HG02981 (cell line): ENCODE data around the gene MDM2.
"Not testable (repeated sequence)": the region's sequence is repeated elsewhere in the genome, so short reads cannot be mapped to it uniquely, and the experiment has no call there.

Source experiments
- ATAC-seq: cut with Tn5 transposase; IDR thresholded peaks from one replicate; pipeline ENCODE4 v1.9.1; 2021; ENCODE audit warnings: mild to moderate bottlenecking, moderate library complexity; ENCODE audit not compliant: unreplicated experiment

Gene MDM2

DNA sequence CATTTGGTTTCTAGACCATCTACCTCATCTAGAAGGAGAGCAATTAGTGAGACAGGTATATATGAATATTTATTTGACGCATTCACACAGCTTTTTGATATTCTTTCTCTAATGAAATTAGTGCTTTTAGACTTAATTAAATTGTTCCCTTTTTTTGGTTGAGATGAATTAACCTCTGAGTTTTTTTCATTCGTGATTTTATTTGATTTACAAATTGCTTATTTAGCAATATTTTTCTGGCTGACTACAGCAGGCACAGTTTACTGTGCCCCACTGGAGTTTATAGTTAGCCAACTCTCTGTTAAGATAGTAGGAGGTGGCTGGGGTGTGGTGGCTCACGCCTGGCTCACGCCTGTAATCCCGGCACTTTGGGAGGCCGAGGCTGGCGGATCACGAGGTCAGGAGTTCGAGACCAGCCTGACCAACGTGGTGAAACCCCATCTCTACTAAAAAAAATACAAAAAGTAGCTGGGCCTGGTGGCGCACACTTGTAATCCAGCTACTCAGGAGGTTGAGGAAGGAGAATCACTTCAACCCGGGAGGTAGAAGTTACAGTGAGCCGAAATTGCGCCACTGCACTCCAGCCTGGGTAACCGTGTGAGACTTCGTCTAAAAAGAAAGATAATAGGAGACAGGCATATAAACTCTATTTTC, 16.7 kb downstream of the MDM2 start:
- ATAC-seq = no peak

DNA sequence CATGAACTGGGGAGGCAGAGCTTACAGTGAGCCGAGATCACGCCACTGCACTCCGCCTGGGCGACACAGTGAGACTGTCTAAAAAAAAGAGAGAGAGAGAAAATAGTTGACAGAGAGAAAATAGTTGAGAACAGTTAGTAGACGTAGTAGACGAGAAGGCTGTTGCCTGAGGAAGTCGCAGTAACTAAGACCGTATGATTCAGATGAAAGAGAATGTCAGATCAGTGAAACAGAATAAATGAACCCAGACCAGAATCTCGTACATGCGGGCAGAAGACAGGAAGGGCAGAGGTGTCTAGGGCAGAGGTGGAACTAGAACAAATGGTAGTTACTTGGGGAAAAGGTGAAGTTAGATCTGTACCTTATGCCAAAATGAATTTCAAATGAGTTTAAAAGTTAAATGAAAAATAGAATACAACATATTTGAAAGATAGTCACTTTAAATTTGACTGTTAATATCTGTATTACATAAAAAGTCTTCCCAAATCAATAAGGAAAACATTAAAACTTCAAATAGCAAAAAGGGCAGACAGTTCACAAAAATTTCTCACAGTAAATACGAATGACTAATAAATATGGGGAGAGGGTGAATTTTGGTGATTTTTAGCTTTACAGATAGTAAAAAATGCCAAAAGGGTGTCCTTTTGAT, 17.7 kb downstream of the MDM2 start:
- ATAC-seq = no peak

DNA sequence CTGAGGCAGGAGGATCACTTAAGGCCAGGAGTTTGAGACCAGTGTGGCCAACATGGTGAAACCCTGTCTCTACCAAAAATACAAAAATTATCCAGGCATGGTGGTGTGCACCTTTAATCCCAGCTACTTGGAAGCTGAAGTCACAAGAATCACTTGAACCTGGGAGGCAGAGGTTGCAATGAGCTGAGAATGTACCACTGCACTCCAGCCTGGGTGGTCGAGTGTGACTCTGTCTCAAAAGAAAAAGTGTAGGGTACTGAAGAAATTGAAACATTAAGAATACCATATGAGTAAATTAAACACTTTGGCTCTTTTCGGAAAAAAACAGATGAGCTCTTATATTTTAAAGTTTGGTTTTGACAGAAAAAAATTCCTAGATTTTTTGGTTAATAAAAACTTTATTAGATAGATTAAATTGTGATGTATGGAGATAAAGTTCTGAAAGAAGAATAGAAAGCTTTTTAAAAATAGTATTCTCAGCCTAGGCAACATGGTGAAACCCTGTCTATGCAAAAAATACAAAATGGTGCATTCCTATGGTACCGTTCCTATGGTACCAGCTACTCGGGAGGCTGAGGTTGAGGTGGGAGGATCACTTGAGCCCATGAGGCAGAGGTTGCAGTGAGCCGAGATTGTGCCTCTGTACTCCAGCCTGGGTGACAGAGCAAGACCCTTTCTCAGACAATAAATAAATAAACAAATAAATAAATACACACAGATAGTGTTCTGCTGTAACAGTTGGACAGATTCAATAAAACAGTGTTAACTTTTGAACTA, 20.1 kb downstream of the MDM2 start:
- no peak for ATAC-seq

DNA sequence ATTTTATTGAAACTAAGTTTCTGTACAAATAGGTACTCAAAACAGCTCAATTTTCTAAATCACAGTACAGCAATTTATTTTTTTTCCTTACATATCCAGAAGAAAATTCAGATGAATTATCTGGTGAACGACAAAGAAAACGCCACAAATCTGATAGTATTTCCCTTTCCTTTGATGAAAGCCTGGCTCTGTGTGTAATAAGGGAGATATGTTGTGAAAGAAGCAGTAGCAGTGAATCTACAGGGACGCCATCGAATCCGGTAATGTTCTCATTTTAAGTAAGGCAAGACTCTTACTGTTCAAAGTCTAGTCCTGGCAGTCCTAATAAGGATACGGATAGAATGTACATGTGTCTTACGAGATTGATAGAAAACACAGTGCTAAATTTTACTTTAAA, 20.7 kb downstream of the MDM2 start:
- ATAC-seq = no peak

DNA sequence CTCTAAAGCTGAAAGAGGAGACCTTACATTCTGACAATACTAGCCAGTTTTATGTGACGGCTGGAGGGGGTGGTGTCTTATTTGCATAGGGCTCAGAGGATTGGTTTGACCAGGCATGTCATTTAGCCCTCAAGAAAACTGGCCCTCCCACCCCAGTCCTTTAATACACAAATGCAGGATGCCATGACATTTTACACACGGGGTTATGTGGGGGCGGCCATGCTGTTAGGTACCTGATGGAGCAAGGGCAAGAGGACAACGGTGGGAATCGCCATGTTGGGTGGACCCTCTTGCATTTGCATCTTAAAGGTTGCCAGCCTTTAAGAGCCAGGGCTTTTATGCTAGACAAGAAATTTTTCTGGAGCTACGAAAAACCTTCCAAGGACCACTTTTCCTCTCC, 23.3 kb downstream of the MDM2 start:
- ATAC-seq = no peak

DNA sequence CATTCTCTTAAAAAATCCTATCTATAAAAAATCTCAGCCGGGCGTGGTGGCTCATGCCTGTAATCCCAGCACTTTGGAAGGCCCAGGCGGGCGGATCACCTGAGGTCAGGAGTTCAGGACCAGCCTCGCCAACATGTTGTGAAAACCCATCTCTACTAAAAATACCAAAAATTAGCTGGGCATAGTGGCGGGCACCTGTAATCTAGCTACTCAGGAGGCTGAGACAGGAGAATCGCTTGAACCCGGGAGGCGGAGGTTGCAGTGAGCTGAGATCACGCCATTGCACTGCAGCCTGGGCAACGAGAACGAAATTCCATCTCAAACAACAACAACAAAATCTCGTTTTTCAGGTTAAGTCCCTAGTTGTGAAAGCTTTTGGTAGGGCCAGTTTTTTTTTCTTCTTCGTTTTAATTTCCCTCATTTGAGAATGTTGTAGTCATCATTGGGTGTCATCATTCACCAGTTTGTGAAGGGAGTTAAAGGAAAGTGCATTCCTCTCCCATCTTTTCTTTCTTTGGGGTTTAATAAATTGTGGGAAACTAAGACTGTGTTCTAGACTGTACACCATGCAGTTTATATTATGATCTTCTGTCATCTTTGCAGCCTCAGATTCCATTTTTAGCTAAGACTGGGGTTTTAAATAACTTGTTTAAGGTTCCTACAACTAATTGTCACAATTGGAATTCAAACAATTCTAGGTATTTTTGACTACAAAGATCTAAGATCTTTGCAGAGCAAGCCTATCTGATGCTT, 23.9 kb downstream of the MDM2 start:
- no peak for ATAC-seq

DNA sequence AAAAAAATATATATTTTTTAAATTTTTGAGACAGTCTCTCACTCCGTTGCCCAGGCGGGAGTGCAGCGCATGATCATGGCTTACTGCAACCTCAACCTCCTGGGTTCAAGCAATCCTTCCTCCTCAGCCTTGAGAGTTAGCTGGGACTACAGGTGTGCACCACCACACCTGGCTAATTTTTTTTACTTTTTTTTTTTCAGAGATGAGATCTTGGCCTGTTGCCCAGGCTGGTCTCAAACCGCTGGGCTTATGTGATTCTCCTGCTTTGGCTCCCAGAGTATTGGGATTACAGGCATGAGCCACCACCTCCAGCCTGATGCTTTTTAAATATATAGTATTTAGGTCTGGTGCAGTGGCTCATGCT, 24.5 kb downstream of the MDM2 start:
- ATAC-seq = no peak

DNA sequence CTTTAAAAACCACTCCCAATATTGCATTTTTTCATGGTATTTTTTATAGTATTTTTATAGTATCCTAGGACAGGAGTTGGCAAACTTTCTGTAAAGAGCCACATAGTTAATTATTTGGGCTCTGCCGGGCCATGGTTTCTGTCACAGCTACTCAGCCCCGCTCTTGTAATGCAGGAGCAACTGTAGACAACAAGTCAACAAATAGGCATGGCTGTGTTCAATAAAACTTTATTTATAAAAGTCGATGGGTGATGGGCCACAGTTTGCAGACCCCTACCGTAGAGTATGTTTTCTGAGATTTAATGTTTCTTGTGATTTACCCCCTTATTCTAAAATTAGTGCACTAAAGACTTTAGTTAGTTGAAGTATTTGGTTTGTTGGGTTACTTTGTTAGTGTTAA, 25.5 kb downstream of the MDM2 start:
- ATAC-seq = no peak

DNA sequence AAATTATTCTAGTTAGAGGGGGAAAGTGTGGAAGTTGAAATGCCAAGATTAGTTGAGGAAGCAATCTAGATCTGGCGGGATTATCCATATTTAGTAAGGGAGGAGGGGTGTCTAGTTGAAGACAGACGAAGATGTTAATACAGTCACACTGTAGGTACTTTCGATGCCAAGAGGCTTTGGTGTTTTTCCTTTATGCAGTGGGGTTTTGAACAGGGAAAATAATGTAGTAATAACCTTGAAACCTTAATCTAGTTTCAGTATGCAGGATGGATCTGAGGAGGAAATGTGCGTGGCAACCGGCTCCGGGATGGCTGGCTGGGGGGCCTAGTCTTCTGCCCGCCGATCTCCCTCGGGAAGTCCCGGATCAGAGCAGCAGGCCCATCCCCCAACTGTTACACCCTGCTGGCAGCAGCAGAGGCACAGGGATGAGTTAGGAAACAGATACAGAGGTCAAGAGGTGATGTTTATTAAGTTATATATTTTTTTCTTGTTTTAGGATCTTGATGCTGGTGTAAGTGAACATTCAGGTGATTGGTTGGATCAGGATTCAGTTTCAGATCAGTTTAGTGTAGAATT, 27.4 kb downstream of the MDM2 start:
- no peak for ATAC-seq

DNA sequence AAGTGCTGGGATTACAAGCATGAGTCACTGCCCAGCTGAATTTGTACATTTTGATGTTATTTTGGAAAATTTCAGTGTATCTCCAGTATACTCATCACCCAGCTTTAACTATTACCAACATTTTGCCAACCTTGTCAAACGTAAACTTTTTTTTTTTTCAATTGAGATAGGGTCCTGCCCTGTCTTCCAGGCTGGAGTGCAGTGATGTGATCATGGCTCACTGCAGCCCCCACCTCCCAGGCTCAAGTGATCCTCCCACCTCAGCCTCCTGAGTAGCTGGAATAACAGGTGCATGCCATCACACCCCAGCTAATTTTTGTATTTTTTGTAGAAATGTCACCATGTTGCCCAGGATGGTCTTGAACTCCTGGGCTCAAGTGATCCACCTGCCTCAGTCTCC, 29.2 kb downstream of the MDM2 start:
- ATAC-seq = no peak

DNA sequence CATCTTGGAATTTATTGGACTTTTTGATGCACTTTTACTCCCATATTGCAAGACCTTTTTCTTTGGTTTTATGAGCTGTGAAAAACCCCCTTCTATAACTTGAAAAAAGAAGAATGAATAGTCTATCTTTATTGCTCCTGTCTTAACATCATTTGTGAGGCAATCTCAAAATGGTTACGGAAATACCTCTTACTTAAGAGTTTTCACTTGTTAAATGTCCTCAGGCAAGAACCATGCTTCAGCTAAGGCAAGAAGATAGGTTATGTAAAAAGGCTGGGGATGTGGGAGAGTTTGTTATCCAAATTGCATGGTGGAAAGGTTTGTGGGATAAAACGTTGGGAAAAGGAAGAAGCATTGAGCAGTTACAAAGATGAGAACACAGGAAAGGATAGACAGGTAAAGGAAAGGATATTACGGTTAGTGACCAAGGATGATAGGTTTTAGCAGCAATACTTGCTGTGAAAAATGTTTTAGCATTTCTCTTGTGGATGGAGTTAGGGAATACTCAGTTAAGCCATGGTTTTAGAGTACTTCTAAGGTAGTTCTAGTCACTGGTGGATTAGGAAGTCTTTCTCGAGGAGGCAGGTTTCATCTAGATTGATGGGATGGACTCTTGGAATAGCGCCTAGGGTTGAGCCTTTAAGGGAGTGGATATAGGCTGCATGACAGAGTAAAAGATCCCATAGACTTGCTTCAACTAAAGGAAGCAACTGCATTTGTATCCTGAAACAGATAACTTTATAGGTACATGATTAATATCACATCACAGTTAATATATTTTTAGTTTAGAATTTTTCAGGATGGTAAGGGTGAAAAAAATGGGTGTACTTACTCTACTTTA, 30.3 kb downstream of the MDM2 start:
- ATAC-seq = no peak

DNA sequence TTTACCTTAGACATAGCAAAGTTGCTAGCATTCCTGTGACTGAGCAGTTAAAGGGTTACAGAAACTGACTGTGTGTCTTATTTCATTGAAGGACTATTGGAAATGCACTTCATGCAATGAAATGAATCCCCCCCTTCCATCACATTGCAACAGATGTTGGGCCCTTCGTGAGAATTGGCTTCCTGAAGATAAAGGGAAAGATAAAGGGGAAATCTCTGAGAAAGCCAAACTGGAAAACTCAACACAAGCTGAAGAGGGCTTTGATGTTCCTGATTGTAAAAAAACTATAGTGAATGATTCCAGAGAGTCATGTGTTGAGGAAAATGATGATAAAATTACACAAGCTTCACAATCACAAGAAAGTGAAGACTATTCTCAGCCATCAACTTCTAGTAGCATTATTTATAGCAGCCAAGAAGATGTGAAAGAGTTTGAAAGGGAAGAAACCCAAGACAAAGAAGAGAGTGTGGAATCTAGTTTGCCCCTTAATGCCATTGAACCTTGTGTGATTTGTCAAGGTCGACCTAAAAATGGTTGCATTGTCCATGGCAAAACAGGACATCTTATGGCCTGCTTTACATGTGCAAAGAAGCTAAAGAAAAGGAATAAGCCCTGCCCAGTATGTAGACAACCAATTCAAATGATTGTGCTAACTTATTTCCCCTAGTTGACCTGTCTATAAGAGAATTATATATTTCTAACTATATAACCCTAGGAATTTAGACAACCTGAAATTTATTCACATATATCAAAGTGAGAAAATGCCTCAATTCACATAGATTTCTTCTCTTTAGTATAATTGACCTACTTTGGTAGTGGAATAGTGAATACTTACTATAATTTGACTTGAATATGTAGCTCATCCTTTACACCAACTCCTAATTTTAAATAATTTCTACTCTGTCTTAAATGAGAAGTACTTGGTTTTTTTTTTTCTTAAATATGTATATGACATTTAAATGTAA, 31.5 kb downstream of the MDM2 start:
- ATAC-seq = no peak

DNA sequence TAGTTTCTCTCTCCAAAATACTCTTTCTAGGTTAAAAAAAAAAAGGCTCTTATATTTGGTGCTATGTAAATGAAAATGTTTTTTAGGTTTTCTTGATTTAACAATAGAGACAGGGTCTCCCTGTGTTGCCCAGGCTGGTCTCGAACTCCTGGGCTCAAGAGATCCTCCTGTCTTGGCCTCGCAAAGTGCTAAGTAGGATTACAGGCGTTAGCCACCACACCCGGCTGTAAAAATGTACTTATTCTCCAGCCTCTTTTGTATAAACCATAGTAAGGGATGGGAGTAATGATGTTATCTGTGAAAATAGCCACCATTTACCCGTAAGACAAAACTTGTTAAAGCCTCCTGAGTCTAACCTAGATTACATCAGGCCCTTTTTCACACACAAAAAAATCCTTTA, 33.2 kb downstream of the MDM2 start:
- not testable (repeated sequence) for ATAC-seq

DNA sequence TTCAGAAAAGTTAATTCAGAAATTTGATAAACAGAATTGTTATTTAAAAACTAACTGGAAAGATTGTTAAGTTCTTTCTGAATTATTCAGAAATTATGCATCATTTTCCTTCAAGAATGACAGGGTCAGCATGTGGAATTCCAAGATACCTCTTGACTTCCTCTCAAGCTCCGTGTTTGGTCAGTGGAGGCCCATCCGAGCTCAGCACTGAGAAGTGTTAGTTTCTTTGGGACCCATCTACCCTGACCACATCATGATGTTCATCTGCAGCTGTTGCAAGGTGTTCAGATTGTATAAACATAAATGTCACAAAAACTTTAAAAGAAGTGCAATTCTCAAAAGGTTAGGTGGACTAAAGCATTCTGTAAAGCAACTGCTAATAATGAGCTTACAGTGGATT, 33.7 kb downstream of the MDM2 start:
- no peak for ATAC-seq

DNA sequence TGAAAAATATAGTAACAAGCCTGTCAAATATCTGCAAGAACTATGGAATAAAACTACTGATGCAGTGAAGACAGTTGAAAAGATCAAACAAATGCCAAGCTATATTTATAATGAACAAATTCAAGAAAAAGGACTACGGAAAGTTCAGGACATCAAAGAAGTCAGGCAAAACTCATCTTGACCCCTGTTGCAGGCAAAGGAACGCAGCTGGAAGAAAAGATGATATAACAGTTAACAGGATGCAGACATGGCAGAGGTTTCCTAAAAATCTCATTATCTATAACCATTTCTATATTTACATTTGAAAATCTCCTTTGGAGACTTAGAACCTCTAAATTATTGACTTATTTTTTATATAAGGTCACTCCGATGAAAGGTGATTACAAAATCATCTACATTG, 34.1 kb downstream of the MDM2 start:
- ATAC-seq = no peak

DNA sequence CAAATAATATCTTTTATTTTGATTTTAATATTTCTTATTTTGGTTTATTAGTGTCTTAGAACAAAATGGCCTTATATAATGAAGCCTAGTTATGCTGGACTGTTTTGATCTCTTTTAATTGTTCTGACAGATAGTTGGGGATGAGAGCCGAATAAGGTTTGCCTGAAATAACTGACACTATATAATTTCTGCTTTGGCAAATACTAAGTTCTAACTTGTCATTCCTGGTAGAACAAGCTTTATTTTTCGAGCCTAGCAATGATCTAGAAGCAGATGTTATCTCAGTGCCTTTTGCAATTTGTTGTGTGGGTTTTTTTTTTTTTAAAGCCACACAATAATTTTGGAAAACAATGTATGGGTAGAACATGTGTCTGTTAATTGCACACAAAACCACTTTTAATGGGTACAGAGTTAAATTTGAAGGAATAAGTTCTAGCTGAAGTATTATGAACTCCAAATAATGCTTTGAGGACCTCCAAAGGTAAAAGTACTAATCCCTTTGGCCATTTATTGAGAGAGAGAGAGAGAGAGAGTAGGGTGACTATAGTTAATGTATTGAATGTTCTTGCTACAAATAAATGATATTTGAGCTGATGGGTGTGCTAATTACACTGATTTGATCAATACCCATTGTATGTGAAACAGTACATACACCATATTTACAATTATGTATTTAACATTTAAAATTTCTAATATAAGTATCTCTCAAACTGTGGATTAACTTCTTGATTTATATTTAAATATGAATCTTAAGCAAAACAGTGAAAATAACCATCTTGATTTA, 35.0 kb downstream of the MDM2 start:
- ATAC-seq = no peak

DNA sequence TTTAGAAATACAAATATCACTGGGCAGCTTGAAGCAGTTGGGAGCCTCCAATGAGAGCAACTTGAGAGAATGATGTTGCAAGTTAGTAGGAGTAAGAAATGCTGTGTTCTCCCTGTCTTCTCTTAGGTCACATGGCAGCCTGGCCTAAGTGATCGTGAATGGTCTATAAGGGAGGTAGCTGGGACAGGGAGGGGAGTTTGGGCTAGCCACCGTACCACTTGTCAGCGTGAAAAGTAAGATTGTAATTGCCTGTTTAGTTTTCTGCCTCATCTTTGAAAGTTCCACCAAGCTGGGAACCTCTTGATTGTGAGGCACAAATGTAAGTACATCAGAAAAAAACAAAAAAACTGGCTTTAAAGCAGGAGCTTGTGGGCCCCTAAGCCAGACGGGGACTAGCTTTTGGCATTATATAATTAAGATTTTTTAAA, 36.4 kb downstream of the MDM2 start:
- ATAC-seq = no peak
